ENCODE measurements around the gene CSNK2B.
"Not testable (repeated sequence)": the region's sequence is repeated elsewhere in the genome, so short reads cannot be mapped to it uniquely, and the experiment has no call there.

Gene CSNK2B

DNA sequence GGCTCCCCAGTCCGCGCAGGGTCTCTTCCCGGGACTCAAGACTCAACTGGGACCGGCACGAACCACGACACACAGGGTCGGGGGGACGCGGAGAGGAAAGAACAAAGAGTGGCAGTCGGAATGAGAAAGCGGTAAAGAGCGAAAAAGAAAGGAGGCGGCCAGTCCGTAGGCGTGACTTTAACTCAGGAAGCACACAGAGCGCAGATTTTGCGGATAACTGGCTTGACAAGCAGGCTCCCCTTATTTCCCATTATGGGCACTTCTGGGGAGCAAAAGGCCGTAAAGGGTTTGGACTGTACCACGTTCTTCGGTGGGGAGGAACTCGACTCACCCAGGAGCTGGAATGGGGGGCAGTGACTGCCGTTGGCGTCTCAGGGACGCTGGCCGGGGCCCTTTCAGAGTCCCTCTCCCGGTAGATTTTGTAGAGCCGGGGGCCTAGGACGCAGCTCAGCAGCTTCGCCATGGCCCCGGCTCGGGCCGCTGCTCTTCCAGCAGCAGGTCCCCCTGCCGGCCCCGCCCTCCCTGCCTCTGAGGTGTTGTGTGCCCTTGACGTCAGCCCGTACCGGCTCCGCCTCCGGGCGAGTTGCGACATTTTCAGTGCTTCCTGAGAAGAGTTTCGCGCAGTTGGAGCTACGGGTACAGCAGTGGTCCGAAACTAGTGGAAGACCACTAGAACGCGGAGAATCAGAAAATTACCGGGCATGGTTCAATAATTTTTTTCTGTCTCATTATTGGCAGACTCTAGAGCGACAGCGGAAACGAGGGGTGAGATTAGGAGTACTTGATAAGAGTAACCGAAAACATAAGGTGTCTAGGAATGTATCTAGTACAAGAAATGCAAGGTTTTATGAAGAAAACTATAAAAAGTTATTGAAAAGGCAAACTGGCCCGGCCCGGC, 37.2 kb downstream of the CSNK2B start, which contains the start of gene ABHD16A:
Gene ABHD16A, minus strand, starts transcription at position 506 of the 898 bp plus-strand sequence. Its CDS starts 43 bp downstream, at position 463.
- TF ChIP-seq MYC (IDR thresholded peaks at IDR 0.05; ENCODE audit: low read depth, low read length) (peak; percentile 78), POLR2A (IDR thresholded peaks at IDR 0.05; ENCODE audit: extremely low read depth, insufficient read length) (peak; percentile 85)
- TF ChIP-seq, protein P1, sequence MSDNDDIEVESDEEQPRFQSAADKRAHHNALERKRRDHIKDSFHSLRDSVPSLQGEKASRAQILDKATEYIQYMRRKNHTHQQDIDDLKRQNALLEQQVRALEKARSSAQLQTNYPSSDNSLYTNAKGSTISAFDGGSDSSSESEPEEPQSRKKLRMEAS (IDR thresholded peaks at IDR 0.05; ENCODE audit: low read depth, low read length) = peak; percentile 35
- TF ChIP-seq, protein P2, sequence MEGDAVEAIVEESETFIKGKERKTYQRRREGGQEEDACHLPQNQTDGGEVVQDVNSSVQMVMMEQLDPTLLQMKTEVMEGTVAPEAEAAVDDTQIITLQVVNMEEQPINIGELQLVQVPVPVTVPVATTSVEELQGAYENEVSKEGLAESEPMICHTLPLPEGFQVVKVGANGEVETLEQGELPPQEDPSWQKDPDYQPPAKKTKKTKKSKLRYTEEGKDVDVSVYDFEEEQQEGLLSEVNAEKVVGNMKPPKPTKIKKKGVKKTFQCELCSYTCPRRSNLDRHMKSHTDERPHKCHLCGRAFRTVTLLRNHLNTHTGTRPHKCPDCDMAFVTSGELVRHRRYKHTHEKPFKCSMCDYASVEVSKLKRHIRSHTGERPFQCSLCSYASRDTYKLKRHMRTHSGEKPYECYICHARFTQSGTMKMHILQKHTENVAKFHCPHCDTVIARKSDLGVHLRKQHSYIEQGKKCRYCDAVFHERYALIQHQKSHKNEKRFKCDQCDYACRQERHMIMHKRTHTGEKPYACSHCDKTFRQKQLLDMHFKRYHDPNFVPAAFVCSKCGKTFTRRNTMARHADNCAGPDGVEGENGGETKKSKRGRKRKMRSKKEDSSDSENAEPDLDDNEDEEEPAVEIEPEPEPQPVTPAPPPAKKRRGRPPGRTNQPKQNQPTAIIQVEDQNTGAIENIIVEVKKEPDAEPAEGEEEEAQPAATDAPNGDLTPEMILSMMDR (IDR thresholded peaks at IDR 0.05; ENCODE audit: low read depth, low read length) = no peak

DNA sequence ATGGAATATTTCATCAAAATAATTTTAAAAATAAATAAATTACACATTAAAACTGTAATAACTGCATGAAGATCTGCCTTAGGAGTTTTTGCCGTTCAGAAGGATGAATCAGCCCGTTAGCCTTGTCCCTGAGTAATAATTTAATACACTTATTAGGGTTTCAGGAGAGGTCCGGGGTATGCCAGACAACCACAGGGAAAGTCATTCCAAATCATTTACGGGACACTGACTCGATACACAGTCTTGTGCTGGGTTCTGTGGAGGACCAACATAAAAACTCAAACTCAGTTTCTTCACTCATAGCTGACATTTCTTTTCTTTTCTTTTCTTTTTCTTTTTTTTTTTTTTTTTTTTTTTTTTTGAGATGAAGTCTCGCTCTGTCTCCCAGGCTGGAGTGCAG, 40.1 kb downstream of the CSNK2B start:
- DNase-seq (ENCODE audit: low read depth) = no peak
- H3K4me3 ChIP-seq (ENCODE audit: low read depth, low read length) = no peak overlapping the region
- TF ChIP-seq, protein P1 (IDR thresholded peaks at IDR 0.05; ENCODE audit: low read depth, low read length) = no peak
- TF ChIP-seq POLR2A (IDR thresholded peaks at IDR 0.05; ENCODE audit: extremely low read depth, insufficient read length) (no peak), MYC (IDR thresholded peaks at IDR 0.05; ENCODE audit: low read depth, low read length) (no peak)
- TF ChIP-seq, protein P2 (IDR thresholded peaks at IDR 0.05; ENCODE audit: low read depth, low read length) = no peak

More for the DNA sequence above, 37.2 kb downstream of the CSNK2B start, which contains the start of gene ABHD16A:
- DNase-seq (ENCODE audit: low read depth) = peak; percentile 100
- H3K4me3 ChIP-seq (ENCODE audit: low read depth, low read length) = peak within 1 kb of the TSS; percentile 97

DNA sequence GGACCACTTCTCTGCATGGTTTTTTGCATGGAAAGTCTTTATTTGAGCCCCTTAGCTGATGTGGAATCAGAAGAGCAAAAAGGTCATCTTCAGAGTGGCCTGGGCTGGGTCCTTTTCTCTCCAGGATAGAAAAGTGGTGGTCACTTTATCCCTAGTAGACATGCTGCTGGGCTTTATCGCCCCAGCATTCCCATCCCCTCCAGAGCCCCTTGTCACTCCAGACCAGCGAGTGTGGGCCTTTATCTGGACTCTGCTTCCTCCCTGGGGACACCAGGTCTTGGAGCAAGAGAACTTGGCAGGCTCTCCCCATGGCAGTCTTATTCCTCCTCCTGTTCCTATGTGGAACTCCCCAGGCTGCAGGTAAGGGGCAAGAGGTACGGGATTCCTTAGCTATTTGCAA, 40.7 kb downstream of the CSNK2B start, which contains the start of gene LY6G6F:
Gene LY6G6F, plus strand, starts transcription at position 268 of the 400 bp plus-strand sequence. Its CDS starts 41 bp downstream, at position 309.
- TF ChIP-seq, protein P1 (IDR thresholded peaks at IDR 0.05; ENCODE audit: low read depth, low read length) = no peak
- TF ChIP-seq MYC (IDR thresholded peaks at IDR 0.05; ENCODE audit: low read depth, low read length) (no peak), POLR2A (IDR thresholded peaks at IDR 0.05; ENCODE audit: extremely low read depth, insufficient read length) (no peak)
- TF ChIP-seq, protein P2 (IDR thresholded peaks at IDR 0.05; ENCODE audit: low read depth, low read length) = no peak
- DNase-seq (ENCODE audit: low read depth) = no peak
- no peak within 1 kb of the TSS for H3K4me3 ChIP-seq (ENCODE audit: low read depth, low read length)

DNA sequence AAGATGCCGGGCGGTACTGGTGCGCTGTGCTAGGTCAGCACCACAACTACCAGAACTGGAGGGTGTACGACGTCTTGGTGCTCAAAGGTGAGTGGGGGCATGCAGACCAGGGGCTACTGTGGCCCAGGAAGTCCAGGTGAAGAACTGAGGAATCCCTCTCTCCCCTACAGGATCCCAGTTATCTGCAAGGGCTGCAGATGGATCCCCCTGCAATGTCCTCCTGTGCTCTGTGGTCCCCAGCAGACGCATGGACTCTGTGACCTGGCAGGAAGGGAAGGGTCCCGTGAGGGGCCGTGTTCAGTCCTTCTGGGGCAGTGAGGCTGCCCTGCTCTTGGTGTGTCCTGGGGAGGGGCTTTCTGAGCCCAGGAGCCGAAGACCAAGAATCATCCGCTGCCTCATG, 41.8 kb downstream of the CSNK2B start:
- TF ChIP-seq POLR2A (IDR thresholded peaks at IDR 0.05; ENCODE audit: extremely low read depth, insufficient read length) (no peak), MYC (IDR thresholded peaks at IDR 0.05; ENCODE audit: low read depth, low read length) (no peak)
- TF ChIP-seq, protein P1 (IDR thresholded peaks at IDR 0.05; ENCODE audit: low read depth, low read length) = no peak
- TF ChIP-seq, protein P2 (IDR thresholded peaks at IDR 0.05; ENCODE audit: low read depth, low read length) = no peak
- no peak overlapping the region for H3K4me3 ChIP-seq (ENCODE audit: low read depth, low read length)
- no peak for DNase-seq (ENCODE audit: low read depth)

DNA sequence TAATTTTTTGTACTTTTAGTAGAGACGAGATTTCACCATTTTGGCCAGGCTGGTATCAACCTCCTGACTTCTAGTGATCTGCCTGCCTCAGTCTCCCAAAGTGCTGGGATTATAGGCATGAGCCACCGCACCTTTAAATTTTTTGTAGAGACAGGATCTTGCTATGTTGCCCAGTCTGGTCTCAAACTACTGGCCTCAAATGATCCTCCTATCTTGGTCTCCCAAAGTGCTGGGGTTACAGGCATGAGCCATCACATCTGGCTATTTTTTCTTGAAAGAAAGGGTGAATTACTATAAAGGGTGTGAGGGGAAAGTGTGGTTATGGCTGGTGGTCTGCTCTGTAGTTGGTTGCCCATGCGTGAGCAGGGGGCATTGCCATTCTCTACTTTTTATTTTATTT, 42.3 kb downstream of the CSNK2B start:
- no peak for DNase-seq (ENCODE audit: low read depth)
- TF ChIP-seq, protein P1 (IDR thresholded peaks at IDR 0.05; ENCODE audit: low read depth, low read length) = no peak
- TF ChIP-seq POLR2A (IDR thresholded peaks at IDR 0.05; ENCODE audit: extremely low read depth, insufficient read length) = no peak
- TF ChIP-seq MYC (IDR thresholded peaks at IDR 0.05; ENCODE audit: low read depth, low read length) = no peak
- TF ChIP-seq, protein P2 (IDR thresholded peaks at IDR 0.05; ENCODE audit: low read depth, low read length) = no peak

DNA sequence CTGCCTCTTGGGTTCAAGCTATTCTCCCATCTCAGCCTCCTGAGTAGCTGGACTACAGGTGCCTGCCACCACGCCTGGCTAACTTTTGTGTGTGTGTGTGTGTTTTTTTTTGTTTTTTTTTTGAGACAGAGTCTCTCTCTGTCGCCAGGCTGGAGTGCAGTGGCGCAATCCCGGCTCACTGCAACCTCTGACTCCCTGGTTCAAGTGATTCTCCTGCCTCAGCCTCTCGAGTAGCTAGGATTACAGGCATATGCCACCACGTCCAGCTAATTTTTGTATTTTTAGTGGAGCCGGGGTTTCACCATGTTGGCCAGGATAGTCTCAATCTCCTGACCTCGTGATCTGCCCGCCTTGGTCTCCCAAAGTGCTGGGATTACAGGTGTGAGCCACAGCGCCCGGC, 43.3 kb downstream of the CSNK2B start:
- H3K4me3 ChIP-seq (ENCODE audit: low read depth, low read length); DNase-seq (ENCODE audit: low read depth): not testable (repeated sequence)

More for the DNA sequence above, 42.3 kb downstream of the CSNK2B start:
- no peak overlapping the region for H3K4me3 ChIP-seq (ENCODE audit: low read depth, low read length)

Data from NB4 (cell line).